ENCODE data around the gene TRANK1. TPM values are rescaled to one million over a fixed set of nuclear protein-coding genes. Genes with fewer than 3 reads are reported as not detected.

The TRANK1 gene
- total and polyA plus RNA-seq, 2 donors from 2014 or later, result 1.2 to 21.4 TPM

GRCh38 chr3:36796881-36797280 lies 148.0 kb downstream of the TRANK1 start:
- Histone ChIP-seq H3K4me1 (ENCODE audit: control insufficient read depth in 2 of 3, insufficient read depth in 2 of 3, low read depth in 1 of 3, low read length in 3 of 3) (no peaks in the 10 kb centered on the region), H3K27me3 (ENCODE audit: control insufficient read depth, insufficient read depth, low read length) (no peaks in the 10 kb centered on the region), H3K36me3 (ENCODE audit: control insufficient read depth in 2 of 3, insufficient read depth in 3 of 3, low read length in 3 of 3) (no peaks in the 10 kb centered on the region), H3K4me3 (ENCODE audit: low read length in 3 of 3) (no peak overlapping the region), H3K27ac (ENCODE audit: low read depth in 2 of 2, low read length in 2 of 2) (no peak overlapping the region), H3K9me3 (ENCODE audit: control insufficient read depth in 2 of 3, insufficient read depth in 1 of 3, low read length in 3 of 3) (no peaks in the 10 kb centered on the region), H3K9ac (ENCODE audit: low read length in 3 of 3) (no peak overlapping the region)
- intact Hi-C loops (cut with DNase I), result no loop called here
- FAIRE-seq, result no peak
- TF ChIP-seq CTCF (IDR thresholded peaks at IDR 0.05; ENCODE audit: borderline replicate concordance, extremely low read depth, insufficient read depth), result no peak
- DNase-seq, result no peak

DNA sequence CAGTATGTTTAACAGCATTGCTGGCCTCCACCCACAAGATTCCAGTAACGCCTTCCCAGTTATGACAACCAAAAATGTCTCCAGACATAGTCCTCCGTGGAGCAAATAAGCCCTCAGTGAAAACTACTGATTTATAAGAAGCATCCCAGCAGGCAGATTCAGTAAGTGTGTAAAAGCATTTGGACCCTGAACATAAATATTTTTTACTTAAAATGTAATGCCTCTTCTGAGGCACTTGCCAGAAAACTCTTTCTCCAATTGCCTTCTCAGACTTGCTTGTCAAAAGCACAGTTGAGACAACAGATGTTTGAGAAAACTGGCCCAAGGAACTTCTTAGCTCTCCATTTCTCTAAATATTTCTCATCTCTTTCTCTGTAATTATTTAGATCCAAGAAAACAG lies 148.7 kb downstream of the TRANK1 start:
- no peaks in the 10 kb centered on the region for H3K36me3 ChIP-seq (ENCODE audit: control insufficient read depth in 2 of 3, insufficient read depth in 3 of 3, low read length in 3 of 3)
- FAIRE-seq, result no peak
- TF ChIP-seq CTCF (IDR thresholded peaks at IDR 0.05; ENCODE audit: borderline replicate concordance, extremely low read depth, insufficient read depth), result no peak
- no peak overlapping the region for H3K4me3 ChIP-seq (ENCODE audit: low read length in 3 of 3)
- no peaks in the 10 kb centered on the region for H3K4me1 ChIP-seq (ENCODE audit: control insufficient read depth in 2 of 3, insufficient read depth in 2 of 3, low read depth in 1 of 3, low read length in 3 of 3)
- intact Hi-C loops (cut with DNase I), result no loop called here
- H3K9ac ChIP-seq (ENCODE audit: low read length in 3 of 3), result no peak overlapping the region
- no peak overlapping the region for H3K27ac ChIP-seq (ENCODE audit: low read depth in 2 of 2, low read length in 2 of 2)
- H3K9me3 ChIP-seq (ENCODE audit: control insufficient read depth in 2 of 3, insufficient read depth in 1 of 3, low read length in 3 of 3), result no peaks in the 10 kb centered on the region
- no peak for DNase-seq
- no peaks in the 10 kb centered on the region for H3K27me3 ChIP-seq (ENCODE audit: control insufficient read depth, insufficient read depth, low read length)

DNA sequence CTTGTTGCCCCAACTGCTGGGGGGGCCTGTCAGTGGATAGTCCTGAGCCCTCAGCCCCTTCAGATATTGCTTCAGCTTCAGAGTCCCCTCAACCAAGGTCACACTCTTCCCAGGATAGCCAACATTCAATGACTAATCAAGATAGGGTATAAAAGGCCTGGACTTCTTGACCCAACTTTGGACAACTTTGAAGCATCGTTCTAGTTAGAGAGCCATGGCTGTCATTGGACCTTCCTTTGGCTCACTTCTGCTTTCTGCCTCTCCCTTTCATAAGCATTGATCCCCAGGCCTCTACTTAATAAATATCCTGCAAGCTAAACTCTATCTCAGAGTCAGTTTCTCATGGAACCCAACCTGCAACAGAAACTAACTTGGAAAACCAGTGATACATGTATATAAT lies 149.2 kb downstream of the TRANK1 start:
- intact Hi-C loops (cut with DNase I), result no loop called here
- H3K4me3 ChIP-seq (ENCODE audit: low read length in 3 of 3), result no peak overlapping the region
- no peaks in the 10 kb centered on the region for H3K4me1 ChIP-seq (ENCODE audit: control insufficient read depth in 2 of 3, insufficient read depth in 2 of 3, low read depth in 1 of 3, low read length in 3 of 3)
- no peak for TF ChIP-seq CTCF (IDR thresholded peaks at IDR 0.05; ENCODE audit: borderline replicate concordance, extremely low read depth, insufficient read depth)
- no peak overlapping the region for H3K27ac ChIP-seq (ENCODE audit: low read depth in 2 of 2, low read length in 2 of 2)
- no peak overlapping the region for H3K9ac ChIP-seq (ENCODE audit: low read length in 3 of 3)
- H3K36me3 ChIP-seq (ENCODE audit: control insufficient read depth in 2 of 3, insufficient read depth in 3 of 3, low read length in 3 of 3), result no peaks in the 10 kb centered on the region
- no peaks in the 10 kb centered on the region for H3K27me3 ChIP-seq (ENCODE audit: control insufficient read depth, insufficient read depth, low read length)
- DNase-seq (no peak), FAIRE-seq (no peak)
- H3K9me3 ChIP-seq (ENCODE audit: control insufficient read depth in 2 of 3, insufficient read depth in 1 of 3, low read length in 3 of 3), result no peaks in the 10 kb centered on the region

DNA sequence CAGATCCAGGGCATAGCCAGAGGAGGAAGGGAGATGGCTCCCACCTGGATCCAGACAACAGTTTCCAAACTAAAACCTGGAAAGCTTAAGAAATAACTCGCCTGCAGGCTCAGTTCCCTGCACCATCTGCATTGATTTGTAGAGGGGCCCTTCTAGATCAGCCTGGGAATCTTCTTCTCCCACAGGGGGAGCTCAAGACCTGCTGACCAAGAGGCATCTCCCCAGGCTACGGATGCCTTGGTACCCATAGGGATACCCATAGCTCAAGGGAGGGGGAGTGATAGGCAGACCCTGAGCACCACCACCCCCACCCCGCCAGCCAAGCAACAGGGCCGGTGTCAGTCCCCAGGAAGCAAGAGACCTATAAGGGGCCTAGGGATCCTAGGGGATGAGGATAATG lies 152.5 kb downstream of the TRANK1 start:
- FAIRE-seq (no peak), DNase-seq (peak in 4 of 5 donors; percentile 23 to 41 (median 34))
- Histone ChIP-seq H3K9ac (ENCODE audit: low read length in 3 of 3) (no peak overlapping the region), H3K4me1 (ENCODE audit: control insufficient read depth in 2 of 3, insufficient read depth in 2 of 3, low read depth in 1 of 3, low read length in 3 of 3) (no peaks in the 10 kb centered on the region), H3K27me3 (ENCODE audit: control insufficient read depth, insufficient read depth, low read length) (no peaks in the 10 kb centered on the region), H3K4me3 (ENCODE audit: low read length in 3 of 3) (no peak overlapping the region), H3K27ac (ENCODE audit: low read depth in 2 of 2, low read length in 2 of 2) (no peak overlapping the region), H3K36me3 (ENCODE audit: control insufficient read depth in 2 of 3, insufficient read depth in 3 of 3, low read length in 3 of 3) (no peaks in the 10 kb centered on the region), H3K9me3 (ENCODE audit: control insufficient read depth in 2 of 3, insufficient read depth in 1 of 3, low read length in 3 of 3) (no peaks in the 10 kb centered on the region)
- no peak for TF ChIP-seq CTCF (IDR thresholded peaks at IDR 0.05; ENCODE audit: borderline replicate concordance, extremely low read depth, insufficient read depth)
- intact Hi-C loops (cut with DNase I), result no loop called here
